Thyroid gland (tissue), 4 donors: ENCODE data around the gene DYNC2I2.

Source experiments
- POLR2A ChIP-seq, 2 donors: fragments of 450-650 bp; IDR thresholded peaks; one replicate each; pipeline ENCODE4 v1.6.1; 2017; ENCODE audit warnings: antibody characterized with exemption in 2 of 2, mild to moderate bottlenecking in 2 of 2, moderate library complexity in 1 of 2
- TF ChIP-seq, protein P1 (sequence below), 6 experiments: fragments of 200-600 bp in 3 of 6; fragments of 450-650 bp in 3 of 6; sonication (generic) in 3 of 6; IDR thresholded peaks; one replicate each; pipeline ENCODE4 v1.5.1; 2016 to 2019; ENCODE audit warnings: antibody characterized with exemption in 6 of 6, mild to moderate bottlenecking in 2 of 6, inconsistent platforms in 1 of 6, moderate library complexity in 1 of 6

DNA sequence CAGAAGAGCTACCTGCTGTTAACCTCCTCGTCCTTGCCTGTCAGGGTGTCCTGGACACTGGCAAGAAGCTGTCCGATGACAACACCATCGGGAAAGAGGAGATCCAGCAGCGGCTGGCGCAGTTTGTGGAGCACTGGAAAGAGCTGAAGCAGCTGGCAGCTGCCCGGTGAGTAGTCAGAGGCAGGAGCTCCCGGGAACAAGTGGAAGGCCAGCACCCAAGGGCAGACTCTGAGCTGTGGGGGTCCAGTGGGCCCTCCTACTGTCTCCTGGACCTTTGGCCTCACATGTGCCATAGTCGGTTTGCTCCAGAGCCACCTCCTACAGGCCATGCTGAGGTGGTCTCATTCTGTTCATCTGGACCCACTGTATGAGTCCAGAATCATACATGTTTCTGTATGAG lies 38.7 kb downstream of the DYNC2I2 start:
- no peak for TF ChIP-seq POLR2A (IDR thresholded peaks at IDR 0.05)
- TF ChIP-seq, protein P1, sequence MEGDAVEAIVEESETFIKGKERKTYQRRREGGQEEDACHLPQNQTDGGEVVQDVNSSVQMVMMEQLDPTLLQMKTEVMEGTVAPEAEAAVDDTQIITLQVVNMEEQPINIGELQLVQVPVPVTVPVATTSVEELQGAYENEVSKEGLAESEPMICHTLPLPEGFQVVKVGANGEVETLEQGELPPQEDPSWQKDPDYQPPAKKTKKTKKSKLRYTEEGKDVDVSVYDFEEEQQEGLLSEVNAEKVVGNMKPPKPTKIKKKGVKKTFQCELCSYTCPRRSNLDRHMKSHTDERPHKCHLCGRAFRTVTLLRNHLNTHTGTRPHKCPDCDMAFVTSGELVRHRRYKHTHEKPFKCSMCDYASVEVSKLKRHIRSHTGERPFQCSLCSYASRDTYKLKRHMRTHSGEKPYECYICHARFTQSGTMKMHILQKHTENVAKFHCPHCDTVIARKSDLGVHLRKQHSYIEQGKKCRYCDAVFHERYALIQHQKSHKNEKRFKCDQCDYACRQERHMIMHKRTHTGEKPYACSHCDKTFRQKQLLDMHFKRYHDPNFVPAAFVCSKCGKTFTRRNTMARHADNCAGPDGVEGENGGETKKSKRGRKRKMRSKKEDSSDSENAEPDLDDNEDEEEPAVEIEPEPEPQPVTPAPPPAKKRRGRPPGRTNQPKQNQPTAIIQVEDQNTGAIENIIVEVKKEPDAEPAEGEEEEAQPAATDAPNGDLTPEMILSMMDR (IDR thresholded peaks at IDR 0.05) = no peak
